Measurements from ENCODE around the gene TLDC2.

The TLDC2 gene

DNA sequence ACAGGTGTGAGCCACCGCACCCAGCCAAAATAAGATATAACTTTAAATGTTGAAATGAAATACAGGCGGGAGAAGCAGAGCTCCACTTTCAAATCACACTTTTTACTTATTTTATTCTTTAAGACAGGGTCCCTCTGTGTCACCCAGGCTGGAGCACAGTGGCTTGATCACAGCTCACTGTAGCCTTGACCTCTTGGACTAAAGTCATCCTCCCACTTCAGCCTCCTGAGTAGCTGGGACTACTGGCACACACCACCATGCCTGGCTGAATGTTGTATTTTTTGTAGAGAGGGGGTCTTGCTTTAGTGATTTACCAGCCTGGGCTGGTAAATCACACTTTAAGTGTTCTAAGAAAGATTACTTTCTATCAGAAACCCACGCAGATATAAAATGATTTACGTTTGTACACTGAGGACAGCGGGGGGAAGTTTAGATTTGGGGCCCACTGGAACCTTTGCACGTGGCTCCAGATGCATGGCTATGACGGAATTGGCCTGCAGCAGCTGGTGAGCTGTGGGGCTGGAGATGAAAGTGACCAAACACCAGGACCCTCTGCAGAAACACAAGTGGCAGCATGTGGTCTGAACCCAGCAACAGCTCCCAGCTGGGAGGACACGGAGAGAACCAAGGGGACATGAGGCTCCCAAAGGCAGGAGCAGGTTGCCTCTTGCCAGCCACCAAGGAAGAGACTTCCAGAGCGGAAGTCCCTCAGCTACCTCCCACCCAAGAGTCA, 26.4 kb upstream of the TLDC2 start:
- peak overlapping the region; percentile 78 for H3K27ac ChIP-seq
- H3K4me1 ChIP-seq, result peaks cover 97% of the 10 kb centered on the region
- H3K9ac ChIP-seq, result peak overlapping the region; percentile 62; the same call in 1 of the 2 replicates
- H3K27me3 ChIP-seq, result no peaks in the 10 kb centered on the region
- H3K36me3 ChIP-seq, result peaks cover 36% of the 10 kb centered on the region
- H3K9me3 ChIP-seq, result peaks cover 17% of the 10 kb centered on the region
- TF ChIP-seq Cebpa-rat (IDR thresholded peaks at IDR 0.05), result no peak
- peaks cover 26% of the 10 kb centered on the region for H4K20me1 ChIP-seq
- no peak overlapping the region; the same call in 1 of the 2 replicates for H3K4me3 ChIP-seq
- peak overlapping the region; percentile 88 for H3K4me2 ChIP-seq

DNA sequence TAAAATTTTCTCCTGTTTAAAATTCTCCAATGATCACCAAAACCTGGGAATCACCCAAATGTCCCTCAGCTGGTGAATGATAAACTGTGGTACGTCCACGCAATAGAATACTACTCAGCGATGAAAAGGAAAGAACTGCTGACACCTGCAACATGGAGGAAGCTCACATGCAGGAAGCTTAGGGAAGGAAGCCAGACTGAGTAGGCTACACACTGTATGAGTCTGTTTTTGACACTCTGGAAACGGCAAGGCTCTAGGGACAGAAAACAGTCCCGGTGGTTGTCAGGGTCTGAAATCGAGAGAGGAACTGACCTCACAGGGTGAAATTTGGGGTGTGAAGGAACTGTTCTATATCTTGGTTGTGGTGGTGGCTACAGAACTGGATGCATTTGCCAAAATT, 25.2 kb upstream of the TLDC2 start:
- Histone ChIP-seq H3K9ac (no peak overlapping the region), H4K20me1 (peaks cover 39% of the 10 kb centered on the region), H3K4me3 (no peak overlapping the region), H3K27ac (no peak overlapping the region), H3K4me2 (peak overlapping the region; percentile 88; the same call in 1 of the 2 replicates), H3K4me1 (peaks cover 97% of the 10 kb centered on the region), H3K9me3 (peaks cover 17% of the 10 kb centered on the region), H3K36me3 (peaks cover 48% of the 10 kb centered on the region), H3K27me3 (no peaks in the 10 kb centered on the region)
- no peak for TF ChIP-seq Cebpa-rat (IDR thresholded peaks at IDR 0.05)

DNA sequence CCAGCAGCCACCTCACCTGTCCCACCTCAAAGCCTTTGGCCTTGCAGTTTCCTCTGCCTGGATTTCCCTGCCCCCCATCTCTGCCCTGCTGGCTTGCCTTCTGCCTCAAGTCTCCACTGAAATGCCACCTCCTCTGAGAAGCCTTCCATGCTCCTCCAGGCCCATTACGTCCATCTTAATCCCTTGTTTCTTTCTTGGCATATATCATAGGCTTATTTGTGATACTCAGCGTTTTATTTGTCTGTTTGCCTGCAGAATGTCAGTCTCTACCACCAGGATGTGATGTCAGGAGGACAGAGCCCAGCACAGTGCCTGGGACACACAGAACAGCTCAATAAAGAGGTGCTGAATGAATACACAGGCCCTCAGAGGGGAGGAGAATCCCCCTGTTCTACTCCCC, 24.4 kb upstream of the TLDC2 start:
- H3K4me2 ChIP-seq, result peak overlapping the region; percentile 2; the same call in 1 of the 2 replicates
- no peak for TF ChIP-seq Cebpa-rat (IDR thresholded peaks at IDR 0.05)

DNA sequence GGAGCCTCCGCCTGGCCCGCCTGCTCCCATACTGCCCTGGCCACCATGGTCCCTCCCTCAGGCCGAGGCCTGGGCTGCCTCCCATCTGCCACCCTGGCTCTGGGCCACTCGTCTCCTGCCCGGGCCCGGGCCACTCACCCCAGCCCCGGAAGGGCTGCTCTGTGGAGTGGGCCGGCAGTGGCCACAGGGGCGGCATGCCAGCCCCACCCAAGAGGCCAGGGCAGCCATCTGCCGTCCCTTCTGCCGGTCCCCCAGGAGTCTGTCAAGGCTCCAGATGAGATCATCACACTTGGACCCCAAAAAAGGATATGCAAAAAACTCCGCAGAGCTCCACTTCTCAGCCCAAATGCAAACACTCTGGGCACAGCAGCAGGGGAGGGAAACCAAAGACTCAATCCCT, 23.8 kb upstream of the TLDC2 start:
- Histone ChIP-seq H3K27me3 (no peaks in the 10 kb centered on the region), H3K4me2 (peak overlapping the region; percentile 2; the same call in 1 of the 2 replicates), H4K20me1 (peaks cover 53% of the 10 kb centered on the region), H3K9ac (peak overlapping the region; percentile 6; the same call in 1 of the 2 replicates), H3K27ac (peak overlapping the region; percentile 69), H3K9me3 (peaks cover 17% of the 10 kb centered on the region), H3K36me3 (peaks cover 59% of the 10 kb centered on the region), H3K4me3 (no peak overlapping the region), H3K4me1 (peaks cover 97% of the 10 kb centered on the region)
- TF ChIP-seq Cebpa-rat (IDR thresholded peaks at IDR 0.05), result no peak

More for the DNA sequence above, 24.4 kb upstream of the TLDC2 start:
- Histone ChIP-seq H3K4me1 (peaks cover 97% of the 10 kb centered on the region), H3K27me3 (no peaks in the 10 kb centered on the region), H3K9ac (no peak overlapping the region), H3K27ac (peak overlapping the region; percentile 69), H3K4me3 (no peak overlapping the region), H3K36me3 (peaks cover 55% of the 10 kb centered on the region), H3K9me3 (peaks cover 17% of the 10 kb centered on the region), H4K20me1 (peaks cover 46% of the 10 kb centered on the region)

DNA sequence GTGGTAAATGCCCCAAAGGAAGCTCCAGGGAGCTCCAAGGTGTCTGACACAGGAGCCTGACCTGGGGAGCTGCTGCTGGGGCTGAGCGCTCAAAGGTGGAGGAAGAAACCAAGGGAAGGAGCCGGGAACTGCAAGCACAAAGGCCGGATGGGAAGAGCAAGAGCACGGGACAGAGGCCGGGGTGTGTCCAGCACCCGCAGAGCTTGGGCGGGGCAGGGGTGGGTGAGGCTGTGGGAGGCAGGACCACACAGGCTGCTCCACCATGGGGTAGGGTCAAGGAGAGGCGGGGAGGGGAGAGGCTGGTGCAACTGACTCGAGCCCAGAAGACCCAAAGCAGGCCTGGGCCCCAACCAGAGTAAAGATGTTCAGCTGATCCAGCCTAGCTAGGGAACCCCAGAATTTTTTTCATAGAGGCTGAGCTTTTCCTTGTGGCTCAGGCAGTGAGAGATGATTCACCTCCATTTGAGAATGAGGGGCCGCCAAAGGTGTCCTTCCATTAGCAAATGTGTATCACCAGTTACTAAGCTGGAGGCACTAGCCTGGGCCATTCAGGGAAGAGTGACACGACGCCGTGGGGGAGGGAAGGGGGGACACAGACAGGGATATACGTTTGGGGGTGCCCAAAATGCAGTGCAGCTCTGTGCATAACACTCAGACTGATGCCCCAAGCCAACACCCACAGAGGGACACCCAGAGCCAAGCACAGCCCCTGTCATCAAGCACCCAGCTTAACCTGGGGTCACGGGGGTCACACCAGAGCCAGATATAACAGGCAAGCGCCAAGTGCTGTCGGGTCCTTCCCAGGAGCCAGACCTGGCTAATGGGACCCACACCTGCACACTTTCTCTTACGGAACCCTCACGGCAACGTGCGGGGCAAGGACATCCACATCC, 21.3 kb upstream of the TLDC2 start:
- no peak for TF ChIP-seq Cebpa-rat (IDR thresholded peaks at IDR 0.05)
- peak overlapping the region; percentile 58 for H3K9ac ChIP-seq
- peaks cover 97% of the 10 kb centered on the region for H3K4me1 ChIP-seq
- peaks cover 17% of the 10 kb centered on the region for H3K9me3 ChIP-seq
- peaks cover 77% of the 10 kb centered on the region for H3K36me3 ChIP-seq
- peak overlapping the region; percentile 69 for H3K27ac ChIP-seq
- no peak overlapping the region for H3K4me3 ChIP-seq
- peak overlapping the region; percentile 71 for H3K4me2 ChIP-seq
- no peaks in the 10 kb centered on the region for H3K27me3 ChIP-seq
- peaks cover 77% of the 10 kb centered on the region for H4K20me1 ChIP-seq

DNA sequence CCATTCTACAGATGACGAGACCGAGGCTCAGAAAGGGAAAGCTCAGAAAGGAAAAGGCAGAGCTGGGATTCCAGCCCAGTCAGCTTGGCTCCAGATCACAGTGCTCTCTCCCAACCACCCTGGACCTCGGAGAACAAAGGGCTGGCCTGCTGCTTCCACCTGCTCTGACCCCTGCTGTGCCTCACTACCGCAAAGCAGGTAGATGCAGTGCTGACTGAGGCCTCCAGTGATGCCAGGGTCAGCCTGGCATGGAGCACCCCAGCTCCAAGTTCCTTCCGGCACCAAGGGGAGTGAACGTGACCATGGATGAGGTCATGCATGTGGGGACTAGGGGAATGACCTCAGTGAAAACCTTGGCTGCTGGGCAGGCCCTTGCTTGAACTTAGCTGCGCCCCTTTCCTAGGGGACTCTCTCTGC, 20.7 kb upstream of the TLDC2 start:
- Histone ChIP-seq H3K9me3 (peaks cover 17% of the 10 kb centered on the region), H3K36me3 (peaks cover 79% of the 10 kb centered on the region), H3K4me3 (no peak overlapping the region), H3K4me1 (peaks cover 97% of the 10 kb centered on the region), H3K4me2 (peak overlapping the region; percentile 71), H3K27me3 (no peaks in the 10 kb centered on the region), H4K20me1 (peaks cover 84% of the 10 kb centered on the region), H3K9ac (peak overlapping the region; percentile 58; the same call in 1 of the 2 replicates), H3K27ac (peak overlapping the region; percentile 69)
- TF ChIP-seq Cebpa-rat (IDR thresholded peaks at IDR 0.05), result no peak

DNA sequence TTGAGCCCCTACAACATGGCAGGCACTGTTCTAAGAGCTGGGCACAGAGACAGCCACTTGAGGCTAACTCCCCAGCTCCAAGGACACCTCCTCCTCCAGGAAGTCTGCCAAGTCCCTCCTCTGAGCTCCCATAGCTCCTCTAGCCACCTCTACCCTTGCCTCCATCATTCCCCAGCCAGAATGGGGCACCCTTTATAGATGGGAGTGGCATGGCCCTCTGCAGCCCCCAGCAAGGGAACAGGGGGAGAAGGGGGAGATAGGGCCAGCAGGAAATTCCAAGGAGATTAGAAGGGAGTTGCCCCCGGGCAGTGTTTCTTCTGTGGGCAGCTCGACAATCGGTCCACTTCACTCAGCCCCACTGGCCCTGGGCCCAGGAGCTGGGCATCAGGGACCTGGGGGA, 19.7 kb upstream of the TLDC2 start:
- no peak for TF ChIP-seq Cebpa-rat (IDR thresholded peaks at IDR 0.05)
- H3K4me2 ChIP-seq, result peak overlapping the region; percentile 71
- peaks cover 93% of the 10 kb centered on the region for H4K20me1 ChIP-seq
- peaks cover 98% of the 10 kb centered on the region for H3K4me1 ChIP-seq
- no peak overlapping the region for H3K4me3 ChIP-seq
- peak overlapping the region; percentile 2; the same call in 1 of the 2 replicates for H3K9ac ChIP-seq
- no peaks in the 10 kb centered on the region for H3K27me3 ChIP-seq
- H3K36me3 ChIP-seq, result peaks cover 83% of the 10 kb centered on the region
- H3K9me3 ChIP-seq, result peaks cover 11% of the 10 kb centered on the region
- H3K27ac ChIP-seq, result peak overlapping the region; percentile 69

DNA sequence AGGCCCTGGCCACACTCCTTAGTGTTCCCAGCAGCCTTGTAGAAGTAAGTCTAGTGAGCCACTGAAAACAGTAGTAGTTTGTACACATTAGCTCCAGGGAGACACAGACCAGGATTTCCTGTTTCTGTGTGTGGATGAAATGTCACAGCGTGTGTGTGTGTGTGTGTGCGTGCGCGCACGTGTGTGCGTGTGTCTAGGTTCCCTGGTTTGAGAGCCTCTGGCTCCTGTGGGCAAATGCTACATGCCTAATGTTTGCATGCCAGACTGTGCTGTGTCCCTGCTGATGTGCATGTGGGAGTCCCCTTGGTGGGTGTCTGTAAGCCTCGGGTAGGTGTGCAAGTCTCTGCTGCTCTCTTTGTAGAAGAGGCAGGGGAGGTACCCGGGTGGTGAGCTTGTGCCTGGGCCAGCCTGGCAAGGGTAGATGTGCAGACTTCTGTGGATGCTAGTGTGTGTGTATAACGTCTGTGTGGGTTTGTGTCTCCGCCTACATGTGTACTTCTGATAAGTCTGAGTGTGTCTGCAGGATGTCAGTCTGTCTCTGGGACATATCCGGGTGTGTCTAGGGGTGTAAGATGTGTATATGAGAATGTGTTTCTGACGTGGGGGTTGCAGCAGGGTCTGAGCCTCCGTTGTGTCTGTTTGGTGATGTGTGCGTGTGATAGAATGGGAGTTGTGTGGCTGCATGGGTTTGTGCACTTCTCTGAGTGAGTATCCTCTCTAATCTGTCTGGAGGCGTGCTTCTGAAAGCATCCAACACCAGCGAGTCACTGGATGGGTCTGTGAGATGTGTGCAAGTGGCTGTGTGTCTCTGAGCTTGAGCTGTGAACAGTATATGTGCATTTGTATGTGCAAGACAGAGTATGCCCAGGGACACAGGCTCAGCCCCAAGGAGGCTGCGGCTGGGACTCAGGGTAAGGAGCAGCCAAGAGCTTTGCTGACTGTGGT, 19.0 kb upstream of the TLDC2 start:
- Histone ChIP-seq H3K27ac (peak overlapping the region; percentile 69), H3K4me1 (peaks cover 98% of the 10 kb centered on the region), H3K9ac (peak overlapping the region; percentile 2; the same call in 1 of the 2 replicates), H3K36me3 (peaks cover 80% of the 10 kb centered on the region), H3K9me3 (peaks cover 3% of the 10 kb centered on the region; the same call in 1 of the 2 replicates), H3K4me2 (peak overlapping the region; percentile 71), H3K4me3 (no peak overlapping the region), H4K20me1 (peaks cover 99% of the 10 kb centered on the region), H3K27me3 (no peaks in the 10 kb centered on the region)
- no peak for TF ChIP-seq Cebpa-rat (IDR thresholded peaks at IDR 0.05)

DNA sequence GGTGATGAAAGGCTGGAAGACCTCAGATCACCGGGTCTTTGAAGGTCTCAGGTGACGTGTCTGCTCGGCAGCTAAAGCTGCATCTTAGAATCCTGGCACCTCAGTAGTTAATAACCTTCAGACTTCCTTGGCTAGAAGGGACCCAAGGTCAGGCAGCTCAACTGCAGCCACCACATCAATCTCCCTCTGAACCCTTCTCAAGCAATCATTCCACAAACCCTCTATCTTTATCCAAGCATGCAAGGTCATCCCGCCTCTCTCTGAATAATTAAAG, 16.7 kb upstream of the TLDC2 start:
- peaks cover 83% of the 10 kb centered on the region for H3K4me1 ChIP-seq
- H3K4me2 ChIP-seq, result peak overlapping the region; percentile 100
- H3K27ac ChIP-seq, result peak overlapping the region; percentile 44; the same call in 1 of the 2 replicates

More for the DNA sequence above, 16.7 kb upstream of the TLDC2 start:
- no peaks in the 10 kb centered on the region for H3K27me3 ChIP-seq
- peak overlapping the region; percentile 99 for H3K9ac ChIP-seq
- no peak for TF ChIP-seq Cebpa-rat (IDR thresholded peaks at IDR 0.05)
- no peaks in the 10 kb centered on the region for H3K9me3 ChIP-seq
- H3K4me3 ChIP-seq, result no peak overlapping the region
- peaks cover 59% of the 10 kb centered on the region for H3K36me3 ChIP-seq
- peaks cover 85% of the 10 kb centered on the region for H4K20me1 ChIP-seq
